HCT116 (cell line): Measurements from ENCODE around the gene SMURF1. TPM values are rescaled to one million over a fixed set of nuclear protein-coding genes. Genes with fewer than 3 reads are reported as not detected.

ENCODE experiments used
- ATAC-seq: fragments of 200-7000 bp; cut with Tn5 transposase; 2 replicates; pipeline ENCODE4 v1.9.1; 2020; ENCODE audit warnings: mild to moderate bottlenecking, moderate library complexity
- BruUV-seq: library from RNA; stranded (reverse); fragments of 400-500 nt; replicated peaks from 2 replicates; lab custom pipeline; 2021; lab: Mats Ljungman, UMichigan
- CTCF ChIA-PET: fragments of 300-600 bp; sonication (Branson Sonifier 250); formaldehyde crosslinking; loops from one replicate; lab custom pipeline; 2021; ENCODE audit warnings: antibody characterized with exemption; lab: Charles Lee
- POLR2A ChIA-PET: fragments of 300-600, 350-600 bp; sonication (Branson Sonifier 250); formaldehyde crosslinking; loops from one replicate; lab custom pipeline; 2021; ENCODE audit warnings: antibody characterized with exemption; lab: Charles Lee
- RAD21 ChIA-PET, 2 experiments: fragments of 300-600 bp; sonication (Branson Sonifier 250); formaldehyde crosslinking; loops; one replicate each; lab custom pipeline; 2023; ENCODE audit warnings: low total read pairs in 2 of 2; ENCODE audit not compliant: uncharacterized antibody in 2 of 2, unreplicated experiment in 2 of 2, low non-redundant PET in 1 of 2; lab: Charles Lee
- DNase-seq: peaks from one replicate; pipeline ENCODE4 v3.0.0-alpha.2; 2010; ENCODE audit warnings: low read depth, low spot score
- H2AFZ ChIP-seq: fragments of 200-600 bp; shearing (Covaris generic), sonication (generic); 2 replicates; pipeline ENCODE4 v1.6.1; 2017; ENCODE audit warnings: low read depth, mixed run types, mixed read lengths, antibody characterized with exemption, low read length; ENCODE audit not compliant: poor library complexity, severe bottlenecking
- H3K27ac ChIP-seq: 2 replicates; pipeline ENCODE4 v1.5.1; 2012; ENCODE audit warnings: low read depth, low read length
- H3K27me3 ChIP-seq: fragments of 200-600 bp; sonication (generic); 2 replicates; pipeline ENCODE4 v1.6.1; 2016; ENCODE audit warnings: mixed run types, low read length, mixed read lengths; ENCODE audit not compliant: insufficient read depth
- H3K36me3 ChIP-seq, 2 experiments: fragments of 200-500 bp in 1 of 2; fragments of 200-600 bp in 1 of 2; sonication (Bioruptor generic) in 1 of 2; sonication (generic) in 1 of 2; 2 replicates each; pipeline versions ENCODE4 v1.5.1 to v1.6.1; 2014 to 2016; ENCODE audit warnings: low read length in 2 of 2, inconsistent platforms in 1 of 2, mixed read lengths in 1 of 2, mixed run types in 1 of 2; ENCODE audit not compliant: insufficient read depth in 2 of 2, control insufficient read depth in 1 of 2
- H3K4me1 ChIP-seq, 2 experiments: fragments of 200-600 bp in 1 of 2; sonication (generic) in 1 of 2; 2 replicates each; pipeline versions ENCODE4 v1.5.1 to v1.6.1; 2012 to 2017; ENCODE audit warnings: low read length in 2 of 2, inconsistent platforms in 1 of 2, mild to moderate bottlenecking in 1 of 2, mixed read lengths in 1 of 2, mixed run types in 1 of 2, moderate library complexity in 1 of 2; ENCODE audit not compliant: insufficient read depth in 2 of 2, control insufficient read depth in 1 of 2
- H3K4me2 ChIP-seq: fragments of 200-600 bp; sonication (generic); 2 replicates; pipeline ENCODE4 v1.6.1; 2017; ENCODE audit warnings: mixed run types, low read length, mixed read lengths
- H3K4me3 ChIP-seq, 2 experiments: fragments of 200-600 bp in 1 of 2; sonication (generic) in 1 of 2; replicated peaks in 1 of 2; 2 replicates each; pipeline ENCODE4 v1.5.1; 2011 to 2016; ENCODE audit warnings: low read length in 2 of 2, control low read depth in 1 of 2, low read depth in 1 of 2, mild to moderate bottlenecking in 1 of 2, mixed read lengths in 1 of 2, mixed run types in 1 of 2
- H3K79me2 ChIP-seq: fragments of 200-600 bp; sonication (generic); 2 replicates; pipeline ENCODE4 v1.6.1; 2017; ENCODE audit warnings: mild to moderate bottlenecking, mixed run types, low read length, moderate library complexity, mixed read lengths; ENCODE audit not compliant: insufficient read depth
- H3K9ac ChIP-seq: fragments of 200-600 bp; sonication (generic); 2 replicates; pipeline ENCODE4 v1.6.1; 2016; ENCODE audit warnings: low read length, mixed read lengths
- H3K9me2 ChIP-seq: fragments of 200-600 bp; sonication (generic), shearing (Covaris generic); 2 replicates; pipeline ENCODE4 v1.6.1; 2017; ENCODE audit warnings: mixed run types, mild to moderate bottlenecking, moderate library complexity; ENCODE audit not compliant: insufficient read depth
- H3K9me3 ChIP-seq, 2 experiments: fragments of 200-500 bp in 1 of 2; fragments of 200-600 bp in 1 of 2; sonication (Bioruptor generic) in 1 of 2; sonication (generic) in 1 of 2; 2 replicates each; pipeline ENCODE4 v1.6.1; 2014 to 2017; ENCODE audit warnings: low read length in 2 of 2, mixed read lengths in 2 of 2, inconsistent platforms in 1 of 2, low read depth in 1 of 2, mild to moderate bottlenecking in 1 of 2, mixed run types in 1 of 2, moderate library complexity in 1 of 2; ENCODE audit not compliant: control insufficient read depth in 1 of 2, insufficient read depth in 1 of 2
- H4K20me1 ChIP-seq: fragments of 200-600 bp; sonication (generic), shearing (Covaris generic); 2 replicates; pipeline ENCODE4 v1.6.1; 2017; ENCODE audit warnings: mixed run types, mild to moderate bottlenecking, moderate library complexity; ENCODE audit not compliant: insufficient read depth
- ATF3 ChIP-seq: IDR thresholded peaks from 2 replicates; pipeline ENCODE4 v1.6.1; 2012
- CBX3 ChIP-seq: IDR thresholded peaks from 2 replicates; pipeline ENCODE4 v1.6.1; 2012; ENCODE audit warnings: low read depth
- CEBPB ChIP-seq: IDR thresholded peaks from 2 replicates; pipeline ENCODE4 v1.6.1; 2012; ENCODE audit warnings: low read depth
- CTCF ChIP-seq, 3 experiments: fragments of 200-600 bp in 1 of 3; sonication (generic) in 1 of 3; IDR thresholded peaks in 2 of 3; conservative IDR thresholded peaks in 1 of 3; 2 replicates each; pipeline ENCODE4 v1.5.1; 2012 to 2017; ENCODE audit warnings: low read depth in 2 of 3, low read length in 2 of 3, antibody characterized with exemption in 1 of 3, borderline replicate concordance in 1 of 3, control low read depth in 1 of 3, mild to moderate bottlenecking in 1 of 3, mixed read lengths in 1 of 3, mixed run types in 1 of 3, moderate library complexity in 1 of 3; ENCODE audit not compliant: insufficient read depth in 1 of 3
- EGR1 ChIP-seq: IDR thresholded peaks from 2 replicates; pipeline ENCODE4 v1.6.1; 2012; ENCODE audit warnings: low read depth
- ELF1 ChIP-seq: IDR thresholded peaks from 2 replicates; pipeline ENCODE4 v1.6.1; 2012; ENCODE audit warnings: low read depth, borderline replicate concordance
- EZH2 ChIP-seq: fragments of 200-600 bp; sonication (generic); IDR thresholded peaks from 2 replicates; pipeline ENCODE4 v1.6.1; 2017; ENCODE audit warnings: antibody characterized with exemption, mixed run types
- EZH2phosphoT487 ChIP-seq: fragments of 200-600 bp; IDR thresholded peaks from 2 replicates; pipeline ENCODE4 v1.6.1; 2018; ENCODE audit warnings: antibody characterized with exemption, borderline replicate concordance
- FOSL1 ChIP-seq: IDR thresholded peaks from 2 replicates; pipeline ENCODE4 v1.6.1; 2012; ENCODE audit warnings: low read depth
- POLR2A ChIP-seq: IDR thresholded peaks from 2 replicates; pipeline ENCODE4 v1.7.0; 2011; ENCODE audit warnings: borderline replicate concordance; ENCODE audit not compliant: insufficient read depth, insufficient read length; ENCODE audit errors: extremely low read depth
- POLR2AphosphoS5 ChIP-seq: IDR thresholded peaks from 2 replicates; pipeline ENCODE4 v1.6.1; 2011; ENCODE audit warnings: mild to moderate bottlenecking, low read depth, low read length, moderate library complexity
- RAD21 ChIP-seq: IDR thresholded peaks from 2 replicates; pipeline ENCODE4 v1.6.1; 2012; ENCODE audit warnings: low read depth, mild to moderate bottlenecking
- SIN3A ChIP-seq: IDR thresholded peaks from 2 replicates; pipeline ENCODE4 v1.6.1; 2012; ENCODE audit warnings: low read depth
- SP1 ChIP-seq: IDR thresholded peaks from 2 replicates; pipeline ENCODE4 v1.6.1; 2012; ENCODE audit warnings: low read depth
- SRF ChIP-seq: IDR thresholded peaks from 2 replicates; pipeline ENCODE4 v1.6.1; 2012; ENCODE audit warnings: low read depth
- YY1 ChIP-seq: IDR thresholded peaks from 2 replicates; pipeline ENCODE4 v1.6.1; 2011; ENCODE audit warnings: low read length, low read depth, moderate library complexity, mild to moderate bottlenecking; ENCODE audit not compliant: insufficient replicate concordance; ENCODE audit errors: extremely low read depth
- ZBTB33 ChIP-seq: IDR thresholded peaks from 2 replicates; pipeline ENCODE4 v1.6.1; 2011; ENCODE audit warnings: mild to moderate bottlenecking, low read length, moderate library complexity; ENCODE audit not compliant: insufficient replicate concordance; ENCODE audit errors: extremely low read depth
- ZNF274 ChIP-seq: fragments of 200-500 bp; sonication (Bioruptor generic); IDR thresholded peaks from 2 replicates; pipeline ENCODE4 v1.6.1; 2014; ENCODE audit warnings: mild to moderate bottlenecking, low read depth, low read length, inconsistent platforms
- intact Hi-C: fragments of 100-400 bp; cut with micrococcal nuclease; formaldehyde crosslinking; loops from 2 replicates; pipeline ENCODE4 v1.10.0; 2022
- total RNA-seq: library from RNA; stranded (reverse); gene quantifications from one replicate; pipeline ENCODE4 v1.2.1, GENCODE V29; 2021; ENCODE audit not compliant: unreplicated experiment

Gene SMURF1
- total RNA-seq, 1 experiment from 2014 or later: 24.6 TPM

GRCh38 chr7:99002827-99003212 is 141.1 kb downstream of the SMURF1 start (continued):
- TF ChIP-seq ZBTB33 (no peak), ATF3 (no peak)

GRCh38 chr7:99002148-99002826 is 141.6 kb downstream of the SMURF1 start:
- Histone ChIP-seq H3K27me3 (no peaks in the 10 kb centered on the region), H3K27ac (no peak overlapping the region), H3K4me1 (no peaks in the 10 kb centered on the region), H3K4me3 (no peak overlapping the region), H4K20me1 (no peaks in the 10 kb centered on the region), H2AFZ (no peak overlapping the region), H3K79me2 (no peaks in the 10 kb centered on the region), H3K9ac (no peak overlapping the region), H3K4me2 (no peak overlapping the region), H3K36me3 (peaks cover 29 to 53% of the 10 kb centered on the region in 2 experiments), H3K9me2 (no peaks in the 10 kb centered on the region), H3K9me3 (no peaks in the 10 kb centered on the region)
- no peak for DNase-seq
- ChIA-PET RAD21 (no interaction called here), CTCF (no interaction called here), POLR2A (no interaction called here)
- ATAC-seq: no peak
- intact Hi-C loops: no loop called here
- no TSS peak for BruUV-seq
- no peak for TF ChIP-seq POLR2A
- TF ChIP-seq POLR2AphosphoS5: no peak
- no peak for TF ChIP-seq YY1
- no peak for TF ChIP-seq ZBTB33
- TF ChIP-seq FOSL1: no peak
- TF ChIP-seq EZH2phosphoT487: no peak
- no peak for TF ChIP-seq CTCF (IDR thresholded peaks at IDR 0.05 in 2 of 3, conservative IDR thresholded peaks at IDR 0.05 in 1 of 3; ENCODE audit: borderline replicate concordance in 1 of 3, insufficient read depth in 1 of 3, low read depth in 2 of 3, low read length in 2 of 3)
- TF ChIP-seq RAD21: no peak
- no peak for TF ChIP-seq EZH2
- no peak for TF ChIP-seq CBX3
- TF ChIP-seq ELF1: no peak
- TF ChIP-seq SP1: no peak
- no peak for TF ChIP-seq CEBPB
- TF ChIP-seq ZNF274: no peak
- no peak for TF ChIP-seq SRF
- TF ChIP-seq SIN3A: no peak
- no peak for TF ChIP-seq EGR1
